ENCODE results near the gene XYLT1.

Gene XYLT1

DNA sequence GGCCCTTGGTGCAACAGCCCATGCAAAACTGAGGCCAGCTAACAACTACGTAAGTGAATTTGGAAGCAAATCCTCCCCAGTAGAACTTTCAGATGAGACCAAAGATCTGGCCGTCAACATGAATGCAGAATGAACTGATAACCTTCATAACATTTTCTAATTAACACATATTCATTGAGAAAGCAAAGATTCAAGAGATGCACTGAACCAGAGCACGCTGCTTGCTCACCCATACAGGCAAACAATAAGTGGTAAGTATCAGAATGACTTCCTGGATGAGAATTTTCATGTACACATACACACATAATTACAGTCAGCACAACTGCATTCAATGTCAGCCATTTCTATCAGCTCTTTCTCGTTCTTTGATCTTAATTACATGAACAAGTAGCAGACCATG, 30.6 kb downstream of the XYLT1 start:
- POLR2A ChIA-PET, result no interaction called here
- TF ChIP-seq, protein P1, sequence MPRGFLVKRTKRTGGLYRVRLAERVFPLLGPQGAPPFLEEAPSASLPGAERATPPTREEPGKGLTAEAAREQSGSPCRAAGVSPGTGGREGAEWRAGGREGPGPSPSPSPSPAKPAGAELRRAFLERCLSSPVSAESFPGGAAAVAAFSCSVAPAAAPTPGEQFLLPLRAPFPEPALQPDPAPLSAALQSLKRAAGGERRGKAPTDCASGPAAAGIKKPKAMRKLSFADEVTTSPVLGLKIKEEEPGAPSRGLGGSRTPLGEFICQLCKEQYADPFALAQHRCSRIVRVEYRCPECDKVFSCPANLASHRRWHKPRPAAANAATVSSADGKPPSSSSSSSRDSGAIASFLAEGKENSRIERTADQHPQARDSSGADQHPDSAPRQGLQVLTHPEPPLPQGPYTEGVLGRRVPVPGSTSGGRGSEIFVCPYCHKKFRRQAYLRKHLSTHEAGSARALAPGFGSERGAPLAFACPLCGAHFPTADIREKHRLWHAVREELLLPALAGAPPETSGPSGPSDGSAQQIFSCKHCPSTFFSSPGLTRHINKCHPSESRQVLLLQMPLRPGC (tag by site-specific recombination; IDR thresholded peaks at IDR 0.05), result no peak
- TF ChIP-seq ZNF560 (tag by site-specific recombination; IDR thresholded peaks at IDR 0.05; ENCODE audit: borderline replicate concordance) (no peak), ZNF473 (tag by site-specific recombination; IDR thresholded peaks at IDR 0.05) (no peak)
- H3K36me3 ChIP-seq (ENCODE audit: control insufficient read depth in 2 of 2, insufficient read depth in 1 of 2, low read length in 2 of 2), result no peaks in the 10 kb centered on the region
- H3K27ac ChIP-seq (ENCODE audit: extremely low read depth, low read depth, low read length), result no peak overlapping the region
- no peaks in the 10 kb centered on the region for H3K9me3 ChIP-seq (ENCODE audit: control insufficient read depth, insufficient read depth, low read depth, low read length)
- H3K4me1 ChIP-seq (ENCODE audit: control insufficient read depth, insufficient read depth, low read length), result no peaks in the 10 kb centered on the region
- CTCF ChIA-PET, result no interaction called here
- H3K4me3 ChIP-seq (ENCODE audit: low read depth, low read length), result no peak overlapping the region

DNA sequence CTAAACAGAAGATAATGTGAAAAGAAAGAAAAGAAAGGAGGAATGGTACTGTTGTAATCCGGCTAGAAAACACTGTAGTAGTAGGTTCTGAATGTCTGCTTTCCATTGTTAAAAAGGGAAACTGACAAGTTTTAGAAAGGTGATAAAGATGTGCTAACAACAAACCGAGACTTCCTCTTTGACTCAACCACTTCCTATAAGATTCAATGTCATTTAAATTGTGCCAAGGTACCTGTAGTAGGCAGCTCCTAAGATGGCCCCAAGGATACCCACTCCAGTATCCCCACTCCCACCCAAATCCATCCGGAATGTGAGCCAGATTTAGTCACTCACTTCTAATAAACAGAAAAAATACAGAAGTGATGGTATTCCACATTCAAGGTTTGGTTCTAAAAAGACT, 31.2 kb downstream of the XYLT1 start:
- no peak for TF ChIP-seq ZNF777 (tag by site-specific recombination; IDR thresholded peaks at IDR 0.05; ENCODE audit: borderline replicate concordance)
- TF ChIP-seq ZNF510 (tag by site-specific recombination; IDR thresholded peaks at IDR 0.05; ENCODE audit: insufficient replicate concordance), result no peak
- POLR2A ChIA-PET, result no interaction called here
- no peaks in the 10 kb centered on the region for H3K36me3 ChIP-seq (ENCODE audit: control insufficient read depth in 2 of 2, insufficient read depth in 1 of 2, low read length in 2 of 2)
- H3K4me1 ChIP-seq (ENCODE audit: control insufficient read depth, insufficient read depth, low read length), result no peaks in the 10 kb centered on the region
- H3K27ac ChIP-seq (ENCODE audit: extremely low read depth, low read depth, low read length), result no peak overlapping the region
- no peaks in the 10 kb centered on the region for H3K9me3 ChIP-seq (ENCODE audit: control insufficient read depth, insufficient read depth, low read depth, low read length)
- no peak overlapping the region for H3K4me3 ChIP-seq (ENCODE audit: low read depth, low read length)
- CTCF ChIA-PET, result no interaction called here

DNA sequence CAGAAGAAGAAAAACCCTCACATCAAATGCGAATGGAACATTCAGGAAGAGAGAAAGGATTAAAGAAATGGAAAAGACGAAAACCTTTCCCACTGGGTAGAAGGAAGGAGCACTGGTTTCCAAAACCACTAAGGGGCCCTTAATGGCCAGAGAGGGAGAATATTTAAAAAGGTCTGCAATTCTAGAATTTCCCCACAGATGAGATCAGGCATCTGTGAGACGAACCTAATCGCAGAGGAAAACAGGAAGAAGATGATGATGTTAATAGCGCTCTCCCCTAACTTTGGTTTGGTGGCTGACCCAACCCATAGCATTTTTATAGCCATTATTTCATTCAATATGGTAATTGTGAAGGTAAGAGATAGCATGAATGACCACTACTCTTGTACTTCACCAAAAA, 32.8 kb downstream of the XYLT1 start:
- TF ChIP-seq ZNF654 (tag by site-specific recombination; IDR thresholded peaks at IDR 0.05; ENCODE audit: low read depth), result no peak
- TF ChIP-seq ZNF670 (tag by site-specific recombination; IDR thresholded peaks at IDR 0.05; ENCODE audit: low read depth), result no peak
- TF ChIP-seq ZNF341 (tag by site-specific recombination; IDR thresholded peaks at IDR 0.05; ENCODE audit: low read depth), result no peak
- no peak for TF ChIP-seq SCRT2 (tag by site-specific recombination; IDR thresholded peaks at IDR 0.05)
- TF ChIP-seq ZNF311 (tag by site-specific recombination; IDR thresholded peaks at IDR 0.05; ENCODE audit: borderline replicate concordance), result no peak
- no peak for TF ChIP-seq ZNF596 (tag by site-specific recombination; IDR thresholded peaks at IDR 0.05)
- no peak for TF ChIP-seq ZNF274 (IDR thresholded peaks at IDR 0.05; ENCODE audit: low read length)
- TF ChIP-seq ZNF274 (tag by site-specific recombination; IDR thresholded peaks at IDR 0.05; ENCODE audit: borderline replicate concordance), result no peak
- no peak for TF ChIP-seq ZNF354C (tag by site-specific recombination; IDR thresholded peaks at IDR 0.05; ENCODE audit: borderline replicate concordance, low read depth)
- TF ChIP-seq ZNF76 (tag by site-specific recombination; IDR thresholded peaks at IDR 0.05; ENCODE audit: borderline replicate concordance, low read depth), result no peak
- TF ChIP-seq ZNF121 (tag by site-specific recombination; IDR thresholded peaks at IDR 0.05), result no peak
- no peak for TF ChIP-seq ZNF837 (tag by site-specific recombination; IDR thresholded peaks at IDR 0.05)
- no peak for TF ChIP-seq ZFP37 (tag by site-specific recombination; IDR thresholded peaks at IDR 0.05)
- TF ChIP-seq ZNF785 (tag by site-specific recombination; IDR thresholded peaks at IDR 0.05), result no peak
- TF ChIP-seq KLF1 (tag by site-specific recombination; IDR thresholded peaks at IDR 0.05), result no peak
- TF ChIP-seq ZNF623 (tag by site-specific recombination; IDR thresholded peaks at IDR 0.05), result no peak
- no peak for TF ChIP-seq MZF1 (tag by site-specific recombination; IDR thresholded peaks at IDR 0.05; ENCODE audit: borderline replicate concordance)
- ChIA-PET POLR2A (no interaction called here), CTCF (no interaction called here)
- Histone ChIP-seq H3K4me3 (ENCODE audit: low read depth, low read length) (no peak overlapping the region), H3K36me3 (ENCODE audit: control insufficient read depth in 2 of 2, insufficient read depth in 1 of 2, low read length in 2 of 2) (no peaks in the 10 kb centered on the region), H3K9me3 (ENCODE audit: control insufficient read depth, insufficient read depth, low read depth, low read length) (no peaks in the 10 kb centered on the region), H3K27ac (ENCODE audit: extremely low read depth, low read depth, low read length) (no peak overlapping the region), H3K4me1 (ENCODE audit: control insufficient read depth, insufficient read depth, low read length) (no peaks in the 10 kb centered on the region)

All from HEK293 (cell line).